Measurements from ENCODE around the gene CENATAC. TPM values are rescaled to one million over a fixed set of nuclear protein-coding genes. Genes with fewer than 3 reads are reported as not detected.
"Not testable (repeated sequence)": the region's sequence is repeated elsewhere in the genome, so short reads cannot be mapped to it uniquely, and the experiment has no call there.

CENATAC gene
- polyA plus RNA-seq, 1 donor = 52.8 TPM

GRCh38 chr11:118991486-118992038 is 6.4 kb upstream of the CENATAC start:
- not testable (repeated sequence) for DNase-seq

GRCh38 chr11:118996926-118997626 is 862 bp upstream of the CENATAC start:
- no peak for DNase-seq

- DNase-seq = no peak
Observed at GRCh38 chr11:118998388-118998717, 415 bp downstream of the CENATAC start.

- no peak for DNase-seq
Observed at GRCh38 chr11:118998822-118999221, 884 bp downstream of the CENATAC start.

- DNase-seq = no peak
Observed at GRCh38 chr11:119000906-119001305, 3.0 kb downstream of the CENATAC start.

GRCh38 chr11:119006656-119007055 is 8.7 kb downstream of the CENATAC start:
- no peak for DNase-seq

GRCh38 chr11:119011476-119012053 is 13.6 kb downstream of the CENATAC start:
- no peak for DNase-seq

GRCh38 chr11:119012629-119013170 is 14.8 kb downstream of the CENATAC start:
- DNase-seq = no peak

- DNase-seq = no peak
Observed at GRCh38 chr11:119014209-119014924, 16.4 kb downstream of the CENATAC start.

GRCh38 chr11:119015054-119015611 is 17.2 kb downstream of the CENATAC start:
- no peak for DNase-seq

GRCh38 chr11:119016216-119017009 is 18.5 kb downstream of the CENATAC start:
- no peak for DNase-seq

GRCh38 chr11:119017377-119017776 is 19.4 kb downstream of the CENATAC start:
- DNase-seq = not testable (repeated sequence)

GRCh38 chr11:119018074-119018938 is 20.4 kb downstream of the CENATAC start, which contains the start of the genes RPS25 and TRAPPC4:
Gene RPS25 (minus strand): TSS chr11:119018343. CDS start chr11:119018284, 59 bp downstream.
Gene TRAPPC4 (plus strand): TSS chr11:119018766. CDS start chr11:119018796, 30 bp downstream.
- peak; percentile 94 for DNase-seq

GRCh38 chr11:119019996-119020395 is 22.1 kb downstream of the CENATAC start:
- DNase-seq = no peak

- DNase-seq = no peak
Observed at GRCh38 chr11:119021631-119022030, 23.7 kb downstream of the CENATAC start.

- DNase-seq = no peak
Observed at GRCh38 chr11:119023741-119024140, 25.8 kb downstream of the CENATAC start.

GRCh38 chr11:119024430-119025098 is 26.6 kb downstream of the CENATAC start:
- DNase-seq = no peak

- DNase-seq = no peak
Observed at GRCh38 chr11:119025099-119025473, 27.1 kb downstream of the CENATAC start.

- no peak for DNase-seq
Observed at GRCh38 chr11:119025541-119025940, 27.6 kb downstream of the CENATAC start.
